Hematopoietic multipotent progenitor cell treated with erythropoietin and hydrocortisone succinate and interleukin-3 and kit ligand, for 6 days (in vitro differentiated cells): ENCODE measurements around the gene RSPO4.

Experiments used
- DNase-seq: peaks from one replicate; pipeline ENCODE4 v3.0.0-alpha.2; 2015

Gene RSPO4

DNA sequence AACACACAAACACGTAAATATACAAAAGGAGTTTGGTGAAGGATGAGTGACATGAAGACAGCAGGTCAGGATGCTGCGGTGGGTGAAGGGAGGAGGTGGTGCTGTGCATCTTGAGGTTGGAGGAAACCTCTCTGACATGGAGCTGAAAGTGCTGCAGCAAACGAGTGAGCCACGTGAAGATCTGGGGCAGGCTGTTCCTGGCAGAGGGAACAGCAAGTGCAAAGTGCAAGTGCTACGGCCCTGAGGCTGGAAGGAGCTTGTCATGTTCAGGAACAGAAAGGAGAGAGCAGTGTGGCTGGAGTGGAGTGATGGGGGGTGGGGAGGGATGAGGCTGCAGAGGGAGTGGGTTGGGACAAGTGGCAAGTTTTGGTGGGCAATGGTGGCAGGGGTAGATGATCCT, 61.2 kb downstream of the RSPO4 start:
- no peak for DNase-seq

DNA sequence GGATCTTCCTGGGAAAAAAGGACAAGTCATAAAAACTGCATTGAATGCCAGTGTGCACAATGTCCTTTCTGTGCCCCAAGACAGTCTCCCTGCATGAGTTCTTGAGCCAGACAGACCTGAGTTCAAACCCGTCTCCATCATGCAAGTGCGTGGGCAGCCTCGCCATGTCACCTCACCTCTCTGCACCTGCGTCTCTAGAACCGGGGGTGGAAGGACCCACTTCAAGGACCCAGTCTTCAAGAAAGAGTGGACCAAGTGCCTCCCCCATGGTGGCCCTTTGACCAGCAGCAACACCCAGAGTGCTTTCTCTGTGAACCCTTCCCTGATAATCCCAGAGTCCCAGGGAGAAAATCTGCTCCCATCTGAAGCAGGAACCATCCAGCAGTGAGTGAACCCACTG, 62.5 kb downstream of the RSPO4 start:
- no peak for DNase-seq

DNA sequence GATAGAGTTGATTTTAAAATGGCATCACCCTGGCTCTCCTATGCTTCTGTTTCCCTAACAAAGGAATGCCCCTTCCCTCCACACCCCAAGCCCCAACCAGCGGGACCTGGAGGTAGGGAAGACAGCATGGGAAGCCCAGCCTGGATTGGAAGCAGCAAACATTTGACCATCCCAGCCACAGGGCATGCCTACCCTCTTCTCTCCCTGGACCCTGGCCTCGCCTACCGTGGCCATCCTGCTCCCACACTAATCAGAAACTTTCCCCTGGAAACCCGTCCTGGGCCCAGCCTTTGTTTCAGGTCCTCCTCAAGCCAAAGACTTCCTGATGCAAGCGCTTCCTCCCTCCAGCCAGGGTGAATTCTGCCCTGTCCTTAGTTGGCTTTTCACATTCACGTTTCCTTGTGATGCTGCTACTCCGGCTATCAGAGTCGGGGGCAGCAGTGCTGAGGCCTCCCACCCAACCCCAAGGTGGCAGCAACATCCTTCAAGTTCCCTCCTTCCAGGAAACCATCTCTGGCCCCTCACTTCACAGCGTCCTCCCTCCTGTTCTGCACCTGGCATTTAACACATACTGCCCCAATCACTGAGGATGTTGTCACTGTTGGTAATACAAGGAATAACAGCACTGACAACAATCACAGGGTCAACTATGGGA, 67.8 kb downstream of the RSPO4 start:
- DNase-seq = no peak

DNA sequence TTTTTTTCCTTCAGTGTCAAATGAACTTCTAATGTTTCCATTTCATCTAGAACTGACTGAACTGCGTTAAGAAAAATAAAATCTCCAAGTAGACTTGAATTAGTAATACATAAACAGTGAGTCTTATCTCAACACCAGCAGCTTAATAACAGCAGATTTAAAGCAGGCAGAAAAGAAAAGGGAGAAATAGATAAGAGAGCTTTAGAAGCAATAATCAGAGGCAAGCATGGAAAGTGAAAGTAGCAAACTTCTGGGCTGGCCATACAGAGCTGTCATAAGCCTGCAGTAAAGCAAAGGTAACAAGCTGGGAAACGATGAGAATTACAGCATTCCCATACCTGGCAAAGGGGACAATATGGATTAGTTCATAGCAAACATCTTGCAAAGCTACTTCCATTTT, 69.1 kb downstream of the RSPO4 start:
- peak; percentile 35 for DNase-seq

DNA sequence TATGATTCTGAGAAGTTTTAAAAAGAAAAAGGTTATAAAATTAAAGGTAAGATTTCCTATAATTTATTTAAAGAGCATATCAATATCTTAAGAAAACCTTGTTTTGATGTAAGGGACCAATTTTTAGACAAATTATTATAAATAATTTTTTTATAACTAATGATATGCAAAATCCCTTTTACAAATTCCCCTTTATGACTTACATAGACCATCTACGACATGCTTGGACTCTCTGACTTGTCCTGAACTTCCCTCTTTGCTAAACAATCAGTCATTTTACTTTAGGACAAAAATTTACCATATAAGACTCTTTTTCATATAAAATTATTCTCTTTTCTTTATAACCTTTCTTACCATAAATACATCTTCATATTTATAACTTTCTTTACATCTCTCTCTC, 70.7 kb downstream of the RSPO4 start:
- DNase-seq = peak; percentile 22

DNA sequence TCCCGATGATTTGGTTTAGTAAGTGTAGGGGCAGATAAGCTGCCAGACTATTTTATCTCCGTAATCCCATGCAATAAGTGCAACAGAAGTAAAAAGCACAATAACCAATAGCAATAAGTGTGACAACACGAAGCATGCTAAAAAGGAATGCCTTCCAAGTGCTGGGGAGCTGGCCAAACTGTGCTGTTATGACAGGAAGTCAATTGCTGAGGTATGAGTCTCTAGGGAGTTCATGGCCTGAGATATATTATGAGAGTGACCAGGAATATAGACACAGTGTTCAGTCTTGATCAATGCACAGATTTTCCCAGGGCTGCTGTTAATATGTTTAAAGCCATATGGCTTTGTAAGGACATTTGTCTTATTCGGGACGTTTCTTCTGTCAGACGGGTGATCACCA, 75.4 kb downstream of the RSPO4 start:
- no peak for DNase-seq

DNA sequence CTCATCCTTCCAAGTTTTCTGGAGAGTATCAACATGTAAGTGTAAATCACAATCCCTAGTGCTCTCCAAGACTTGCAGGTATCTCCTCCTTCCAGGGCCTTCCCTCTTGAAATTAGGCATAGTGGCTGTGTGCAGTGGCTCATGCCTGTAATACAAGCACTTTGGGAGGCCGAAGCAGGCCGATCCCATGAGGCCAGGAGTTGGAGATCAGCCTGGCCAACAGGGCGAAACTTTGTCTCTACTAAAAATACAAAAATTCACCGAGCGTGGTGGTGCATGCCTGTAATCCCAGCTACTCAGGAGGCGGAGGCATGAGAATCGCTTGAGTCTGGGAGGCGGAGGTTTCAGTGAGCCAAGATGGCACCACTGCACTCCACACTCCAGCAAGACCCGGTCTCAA, 76.6 kb downstream of the RSPO4 start:
- DNase-seq = no peak

DNA sequence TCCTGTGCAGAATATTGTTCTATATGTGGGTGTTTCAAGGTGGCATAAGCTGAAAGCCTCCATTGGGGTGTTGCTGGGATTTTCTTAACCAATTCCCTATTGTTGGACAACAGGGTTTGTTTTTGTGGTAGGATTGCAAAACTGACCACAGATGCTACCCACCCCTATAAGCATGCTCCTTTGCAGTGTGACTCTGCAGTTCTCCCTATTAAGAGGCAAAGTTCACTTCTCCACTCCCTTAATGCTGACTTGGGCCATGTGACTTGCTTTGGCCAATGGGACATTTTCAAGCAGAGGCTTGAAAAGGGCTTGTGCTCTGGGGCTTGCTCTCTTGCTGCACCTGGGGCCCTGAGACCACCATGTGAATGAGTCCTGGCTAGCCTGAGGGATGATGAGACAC, 77.5 kb downstream of the RSPO4 start:
- DNase-seq = peak; percentile 28

DNA sequence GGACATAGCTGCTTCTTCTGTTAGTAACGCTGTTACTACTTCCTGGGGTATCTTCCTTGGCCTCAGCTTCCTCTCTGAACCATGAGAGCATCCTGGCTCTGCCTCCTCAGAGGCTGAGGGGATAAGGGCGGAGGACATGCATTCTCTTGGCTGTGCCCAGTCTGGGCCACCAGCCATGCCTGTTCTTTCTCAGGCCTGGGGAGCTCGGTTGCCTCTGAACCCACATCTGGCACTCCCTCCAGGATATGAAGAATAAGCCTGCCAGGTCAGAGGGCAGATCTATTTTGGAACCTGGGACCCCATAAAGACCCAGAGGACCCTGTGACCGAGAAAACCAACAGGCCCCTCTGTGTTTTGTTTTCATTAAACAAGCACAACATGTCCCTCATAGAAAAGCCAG, 79.3 kb downstream of the RSPO4 start:
- DNase-seq = no peak

DNA sequence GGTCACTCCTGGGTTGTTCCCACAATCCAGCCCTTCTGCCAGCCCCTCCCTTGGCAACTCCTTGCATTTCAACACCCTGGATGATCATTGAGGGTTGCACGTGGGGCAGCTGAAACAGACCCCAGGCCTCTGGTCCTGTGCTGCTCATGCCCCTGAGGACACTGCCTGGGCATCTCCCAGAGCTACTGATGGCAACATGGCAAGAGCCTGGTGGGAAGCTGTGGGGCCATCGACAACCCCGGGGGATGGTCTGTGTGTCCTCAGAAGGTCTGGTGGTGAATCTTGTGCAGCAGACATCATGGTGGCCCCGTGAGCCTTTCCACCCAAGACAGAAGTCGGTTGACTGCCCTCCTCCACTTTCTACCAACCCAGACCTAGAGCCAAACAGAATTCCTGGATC, 81.0 kb downstream of the RSPO4 start:
- no peak for DNase-seq

DNA sequence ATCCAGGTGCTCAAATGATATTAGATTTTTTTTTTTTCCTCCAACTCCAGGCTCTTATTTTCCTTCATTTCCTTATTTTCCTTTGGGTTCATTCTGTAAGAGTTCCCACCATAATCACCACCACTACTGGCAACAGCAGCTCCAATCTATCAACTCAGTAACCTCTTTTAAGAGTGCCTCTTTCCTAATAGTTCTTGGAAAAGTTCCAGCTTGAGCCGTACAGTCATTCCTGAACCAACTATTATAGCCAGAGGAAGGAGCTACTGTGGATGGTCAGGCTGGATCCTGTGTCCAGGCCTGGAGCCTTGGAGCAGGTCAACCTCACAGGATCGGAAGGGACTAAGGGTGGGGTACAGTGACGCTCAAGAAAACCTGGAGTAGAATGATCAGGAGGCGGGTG, 81.8 kb downstream of the RSPO4 start:
- no peak for DNase-seq

DNA sequence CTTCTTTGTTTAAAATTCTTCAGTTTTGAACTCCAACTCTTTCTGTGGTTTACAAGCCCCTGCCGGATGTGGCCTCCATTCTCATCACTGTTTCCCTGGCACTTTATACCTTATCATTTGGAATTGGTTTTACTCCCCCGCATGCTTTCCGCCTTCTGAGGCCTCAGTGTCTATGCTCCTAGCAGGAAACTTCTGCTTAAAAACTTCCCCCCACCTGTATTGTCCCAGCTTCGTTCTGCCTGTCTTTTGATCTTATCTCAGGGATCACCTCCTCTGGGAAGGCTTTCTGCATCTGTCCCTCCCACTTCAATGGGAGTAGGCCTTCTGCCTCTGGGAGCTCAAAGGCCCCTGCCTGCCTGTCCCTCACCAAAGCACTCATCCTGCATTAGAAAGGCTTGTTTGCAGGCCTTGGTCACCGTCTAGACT, 82.6 kb downstream of the RSPO4 start:
- DNase-seq = no peak

DNA sequence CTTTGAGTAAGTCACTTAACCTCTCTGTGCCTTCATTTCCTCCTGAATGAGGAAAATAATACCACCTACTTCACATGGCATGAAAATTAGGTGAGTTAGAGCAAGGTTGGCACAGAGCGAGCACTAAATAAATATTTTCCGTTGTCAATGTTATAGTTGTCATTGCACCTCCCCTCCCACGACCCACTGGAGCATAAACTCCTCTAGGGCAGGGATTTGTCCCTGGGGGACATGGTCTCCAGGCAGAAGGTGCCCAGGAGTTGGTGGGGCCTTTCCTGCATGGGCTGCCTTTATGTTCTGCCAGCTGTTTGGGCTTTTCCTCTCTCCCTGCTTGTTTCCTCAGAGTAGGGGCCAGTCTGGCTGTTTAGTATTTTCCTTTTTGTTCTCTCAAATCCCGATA, 84.7 kb downstream of the RSPO4 start:
- no peak for DNase-seq

DNA sequence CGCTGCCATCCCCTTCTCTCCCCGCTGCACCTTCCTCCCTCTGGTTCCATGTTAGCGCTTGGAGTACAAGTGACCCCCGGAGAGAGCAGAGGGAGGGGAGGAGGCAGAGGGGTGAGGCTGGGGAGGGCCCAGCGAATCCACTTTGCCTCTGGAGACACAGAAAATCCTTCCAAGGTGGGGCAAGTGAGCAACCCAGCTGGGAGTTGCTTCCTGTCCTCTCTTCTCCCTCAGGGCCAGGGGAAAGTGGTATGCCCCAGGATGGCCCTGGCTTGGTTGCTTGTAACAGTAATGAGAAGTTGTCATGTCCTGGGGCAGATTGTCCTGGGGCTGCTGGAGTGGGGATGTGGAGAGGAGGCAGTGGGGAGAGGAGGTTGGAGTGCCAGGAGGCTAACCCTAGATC, 85.3 kb downstream of the RSPO4 start:
- DNase-seq = no peak

DNA sequence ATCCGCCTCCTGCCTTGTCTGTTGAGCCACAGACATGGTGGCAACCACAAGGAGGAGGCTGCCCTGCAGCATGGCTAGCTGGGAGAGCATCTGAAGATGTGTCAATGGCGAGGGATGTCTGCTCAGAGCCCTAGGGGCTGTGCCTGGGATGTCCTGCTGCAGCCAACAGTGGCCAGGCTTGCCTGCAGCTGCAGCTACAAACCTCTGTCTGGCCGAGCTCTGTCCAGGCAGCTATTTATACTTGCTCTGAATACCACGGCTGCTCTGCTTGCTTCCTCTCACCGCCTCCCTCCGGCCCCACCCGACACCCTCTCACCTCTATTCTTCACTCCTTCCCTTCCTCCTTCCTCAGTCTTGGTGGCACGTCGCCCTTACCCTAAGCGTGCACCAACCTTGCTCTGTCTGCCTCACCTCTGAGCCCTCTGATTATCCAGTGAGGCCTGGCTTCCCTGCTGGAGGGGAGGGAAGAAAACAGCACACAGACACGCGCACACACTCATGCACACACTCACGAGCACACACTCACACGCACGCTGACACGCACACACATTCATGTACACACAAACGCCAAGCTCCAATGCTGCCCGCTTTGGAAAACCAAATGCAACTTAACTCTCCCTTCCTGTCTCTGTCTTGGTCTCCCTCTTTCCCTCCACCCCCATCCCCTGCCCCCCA, 85.8 kb downstream of the RSPO4 start, which contains the start of gene ANGPT4:
Gene ANGPT4 (minus strand): TSS at position 210 of the 675 bp plus-strand sequence. CDS start 120 bp downstream, at position 90.
- no peak for DNase-seq

DNA sequence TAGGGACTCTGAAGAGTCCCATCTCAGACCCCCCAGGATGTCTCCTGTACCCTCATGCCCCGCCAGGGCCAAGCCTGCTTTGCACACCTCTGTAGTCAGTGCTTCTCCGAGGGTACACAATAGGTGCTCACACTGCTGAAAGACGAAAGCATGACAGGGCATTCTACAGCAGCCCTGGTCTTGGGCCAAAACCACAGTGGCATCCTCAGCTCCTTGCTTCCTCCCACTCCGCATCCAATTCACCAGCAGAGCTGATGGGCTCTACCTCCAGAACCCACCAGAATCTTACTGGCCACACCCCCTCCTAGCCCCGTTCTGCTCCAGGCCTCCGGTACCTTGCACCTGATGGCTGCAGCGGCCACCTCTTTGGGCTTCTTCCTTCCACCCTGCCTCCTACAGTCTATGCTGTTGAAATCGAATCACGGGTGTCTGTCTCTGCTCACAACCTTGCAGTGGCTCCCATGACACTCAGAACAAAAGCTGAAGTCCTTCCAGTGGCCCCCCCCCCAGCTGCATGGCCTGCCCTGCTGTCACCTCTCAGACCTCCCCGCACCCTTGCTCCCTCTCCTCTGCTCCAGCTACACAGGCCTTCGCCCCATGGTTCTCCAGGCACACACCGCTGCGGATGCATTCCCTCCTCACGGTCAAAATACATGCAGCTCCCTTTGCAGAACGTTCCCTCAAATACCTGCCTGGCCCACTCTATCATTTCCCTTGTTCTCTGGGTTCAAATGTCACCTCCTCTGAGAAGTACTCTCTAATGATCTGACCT, 87.2 kb downstream of the RSPO4 start:
- peak; percentile 28 for DNase-seq

DNA sequence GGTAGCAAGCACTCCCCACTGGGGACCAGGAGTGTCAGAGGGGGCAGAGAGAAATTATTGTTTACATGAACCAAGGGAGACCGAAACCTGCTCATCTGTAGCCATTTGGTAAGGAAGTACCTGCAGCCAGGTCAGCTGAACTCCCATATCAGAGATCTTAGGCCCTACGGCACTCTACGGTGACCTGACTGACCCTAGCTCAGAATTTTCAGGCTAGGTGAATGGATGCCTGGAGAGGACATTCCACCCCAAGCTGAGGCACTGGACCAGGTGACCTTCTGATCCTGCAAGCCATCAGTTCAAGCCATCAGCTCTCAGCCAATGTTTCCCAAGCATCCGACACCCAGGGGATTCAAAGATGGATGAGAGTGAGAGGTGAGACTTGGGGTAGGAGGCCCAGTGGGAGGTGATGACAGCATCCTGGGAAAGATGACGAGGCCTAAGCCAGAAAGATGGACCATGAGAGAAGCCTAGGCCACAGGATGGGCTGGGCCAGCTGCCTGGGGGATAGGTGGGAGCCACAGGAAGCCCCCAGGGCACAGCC, 88.7 kb downstream of the RSPO4 start:
- no peak for DNase-seq

DNA sequence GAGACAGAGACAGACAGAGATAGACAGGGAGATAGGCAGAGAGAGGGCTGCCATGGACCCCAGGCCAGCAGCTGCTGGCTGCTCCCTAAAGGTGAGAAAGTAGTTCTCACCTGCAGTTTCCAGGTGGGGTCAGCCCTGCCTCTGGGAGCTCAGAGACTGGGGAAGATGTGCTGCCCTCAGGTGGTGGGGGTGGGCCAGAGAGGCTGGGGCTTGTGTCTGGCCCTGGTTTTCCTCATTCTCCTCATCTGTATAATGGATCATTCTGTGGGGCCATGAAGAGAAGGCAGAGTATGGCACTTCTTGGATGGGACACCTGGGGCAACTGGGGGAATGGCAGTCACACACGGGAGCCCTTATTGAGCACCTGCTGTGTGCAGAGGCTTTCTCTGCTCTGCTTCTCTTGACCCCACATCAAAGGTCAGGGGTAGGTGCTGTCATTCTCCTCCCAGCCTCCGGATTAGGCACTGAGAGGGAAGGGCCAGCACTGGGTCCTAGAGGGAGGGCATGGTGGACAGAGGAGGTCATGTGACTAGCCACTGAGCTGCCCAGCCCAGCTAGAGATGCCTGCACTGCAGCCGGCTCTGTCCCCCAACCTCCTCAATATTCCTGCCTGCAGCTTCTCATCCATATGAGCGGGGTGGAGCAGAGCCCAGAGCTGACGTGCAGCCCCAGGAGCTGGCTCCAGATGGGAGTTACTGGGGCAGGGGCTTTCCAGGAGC, 90.1 kb downstream of the RSPO4 start:
- DNase-seq = no peak

DNA sequence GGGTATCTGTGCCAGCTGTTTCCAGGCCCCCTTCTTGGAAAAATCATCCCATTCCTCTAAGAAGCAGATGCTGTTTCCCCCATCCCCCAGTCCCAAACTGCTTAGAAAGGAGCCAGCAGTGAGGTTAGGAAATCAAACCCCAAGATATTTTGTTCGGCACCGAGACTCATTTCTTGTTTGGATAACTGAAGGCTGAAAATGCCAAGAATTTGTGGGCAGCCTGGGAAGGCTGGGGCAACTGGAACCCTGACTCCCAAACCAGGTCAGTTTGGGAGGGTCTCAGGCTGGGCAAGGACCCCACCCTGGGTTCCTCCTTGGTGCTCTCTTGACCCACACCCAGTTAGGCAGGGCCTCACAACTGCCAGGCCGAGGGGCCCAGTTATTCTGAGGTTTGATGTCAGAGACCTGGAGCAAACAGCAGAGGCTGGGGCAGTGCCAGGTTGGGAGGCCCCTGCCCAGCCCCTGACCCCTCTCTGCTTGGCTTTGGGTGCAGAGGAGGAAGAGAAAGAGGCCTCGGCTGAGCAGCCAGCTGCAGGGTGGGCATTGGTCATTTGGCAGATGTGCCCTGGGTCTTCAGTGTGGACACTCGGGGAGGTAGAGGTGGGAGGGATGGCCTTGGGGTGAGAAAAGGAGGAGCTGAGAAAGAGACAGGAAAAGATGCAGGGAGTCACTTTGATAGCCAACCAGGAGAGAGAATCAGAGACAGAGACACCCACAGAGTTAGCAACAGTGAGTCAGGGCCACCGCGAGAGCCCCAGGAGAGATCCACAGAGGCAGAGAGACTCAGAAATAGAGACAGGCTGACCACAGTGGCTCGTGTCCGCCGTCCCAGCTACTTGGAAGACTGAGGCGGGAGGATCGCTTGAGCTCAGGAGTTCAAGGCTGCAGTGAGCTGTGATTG, 91.0 kb downstream of the RSPO4 start:
- DNase-seq = no peak

DNA sequence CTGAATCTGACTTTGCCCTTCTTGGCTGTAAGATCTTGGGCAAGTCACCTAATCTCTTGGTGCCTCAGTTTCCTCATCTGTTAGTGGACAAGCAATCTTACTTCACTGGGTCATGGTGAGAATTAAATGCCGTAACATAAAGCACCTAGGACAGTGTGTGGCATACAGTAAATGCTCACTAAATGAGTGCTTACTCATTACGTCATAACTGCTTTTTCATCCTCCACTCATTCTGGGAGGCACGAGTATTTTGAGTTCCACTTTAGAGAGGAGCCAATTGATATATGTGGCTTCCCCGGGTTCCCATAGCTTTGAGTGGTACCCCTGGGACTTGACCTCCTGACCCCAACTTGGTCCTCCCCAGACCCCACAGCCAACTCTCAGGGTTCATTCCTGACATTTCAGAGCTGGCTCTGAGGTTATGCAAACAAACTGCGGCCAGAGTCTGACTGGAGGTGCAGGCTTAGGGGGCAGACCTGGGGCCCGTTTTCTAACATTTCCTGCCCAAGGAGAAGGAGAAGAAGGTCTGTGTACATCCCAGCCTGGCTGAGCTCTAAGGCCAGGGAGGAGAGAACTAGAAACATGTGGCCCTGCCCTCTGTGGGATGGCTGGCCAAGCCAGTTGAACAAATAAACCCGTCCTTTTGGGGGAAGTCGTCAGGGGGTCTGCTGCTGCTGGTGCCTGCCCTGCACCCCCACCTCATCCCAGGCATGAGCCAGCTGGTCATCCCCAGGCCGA, 91.8 kb downstream of the RSPO4 start:
- no peak for DNase-seq

DNA sequence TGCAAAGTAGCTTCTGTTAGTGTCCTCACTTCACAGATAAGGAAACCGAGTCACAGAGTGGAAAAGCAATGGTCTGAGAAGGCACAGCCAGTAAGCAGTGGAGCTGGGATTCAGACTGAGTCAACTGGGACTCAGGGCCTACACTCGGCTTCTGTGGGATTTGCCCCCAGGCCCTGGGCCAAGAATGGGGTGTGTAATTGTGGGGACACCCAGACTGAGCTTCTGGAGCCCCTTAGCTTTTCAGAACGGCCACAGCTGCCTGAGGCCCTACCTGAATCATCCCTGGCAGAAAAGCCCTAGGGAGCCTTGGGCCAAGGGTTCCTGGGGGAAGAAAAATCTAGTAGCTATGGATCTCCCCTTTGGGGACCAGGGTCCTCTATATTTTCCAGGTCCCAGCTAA, 92.5 kb downstream of the RSPO4 start:
- no peak for DNase-seq
